ENCODE results near the gene BRF1.
"Not testable (repeated sequence)": the region's sequence is repeated elsewhere in the genome, so short reads cannot be mapped to it uniquely, and the experiment has no call there.

BRF1 gene

GRCh38 chr14:105300542-105301102 lies at the start of gene BRF1:
TSS of gene BRF1 (minus strand) at chr14:105301001. CDS start at chr14:105300629, 372 bp downstream.
- peak; percentile 93 to 97 for DNase-seq (ENCODE audit: low read depth in 2 of 2)

- no peak for DNase-seq (ENCODE audit: low read depth in 2 of 2)
These were observed 49.2 kb upstream of the BRF1 start for GRCh38 chr14:105349992-105350391.

- DNase-seq (ENCODE audit: low read depth in 2 of 2) = no peak
These were observed 48.3 kb upstream of the BRF1 start for GRCh38 chr14:105348945-105349699.

- DNase-seq (ENCODE audit: low read depth in 2 of 2) = no peak
These were observed 47.6 kb upstream of the BRF1 start for GRCh38 chr14:105348169-105348944.

GRCh38 chr14:105347587-105347968 lies 46.8 kb upstream of the BRF1 start:
- DNase-seq (ENCODE audit: low read depth in 2 of 2) = no peak

- DNase-seq (ENCODE audit: low read depth in 2 of 2) = no peak
These were observed 46.2 kb upstream of the BRF1 start for GRCh38 chr14:105346876-105347586.

- DNase-seq (ENCODE audit: low read depth in 2 of 2) = no peak
These were observed 45.4 kb upstream of the BRF1 start for GRCh38 chr14:105346200-105346533.

GRCh38 chr14:105343194-105343593 lies 42.4 kb upstream of the BRF1 start:
- DNase-seq (ENCODE audit: low read depth in 2 of 2) = no peak

GRCh38 chr14:105340821-105341733 lies 40.3 kb upstream of the BRF1 start:
- DNase-seq (ENCODE audit: low read depth in 2 of 2) = no peak

GRCh38 chr14:105337966-105338741 lies 37.4 kb upstream of the BRF1 start:
- DNase-seq (ENCODE audit: low read depth in 2 of 2) = no peak

- no peak for DNase-seq (ENCODE audit: low read depth in 2 of 2)
These were observed 36.6 kb upstream of the BRF1 start for GRCh38 chr14:105337433-105337832.

- DNase-seq (ENCODE audit: low read depth in 2 of 2) = no peak
These were observed 35.9 kb upstream of the BRF1 start for GRCh38 chr14:105336477-105337287.

GRCh38 chr14:105335735-105336476 lies 35.1 kb upstream of the BRF1 start:
- no peak for DNase-seq (ENCODE audit: low read depth in 2 of 2)

- not testable (repeated sequence) for DNase-seq (ENCODE audit: low read depth in 2 of 2)
These were observed 34.4 kb upstream of the BRF1 start for GRCh38 chr14:105335231-105335542.

- DNase-seq (ENCODE audit: low read depth in 2 of 2) = no peak
These were observed 33.8 kb upstream of the BRF1 start for GRCh38 chr14:105334383-105335230.

- no peak for DNase-seq (ENCODE audit: low read depth in 2 of 2)
These were observed 33.0 kb upstream of the BRF1 start for GRCh38 chr14:105333613-105334364.

GRCh38 chr14:105333020-105333490 lies 32.3 kb upstream of the BRF1 start:
- no peak for DNase-seq (ENCODE audit: low read depth in 2 of 2)
